Limb (tissue), 2 donors: Measurements from ENCODE around the gene ORAI1.
"Not testable (repeated sequence)": the region's sequence is repeated elsewhere in the genome, so short reads cannot be mapped to it uniquely, and the experiment has no call there.

Experiments used
- DNase-seq, 2 donors: peaks; one replicate each; pipeline ENCODE4 v3.0.0-alpha.2; 2016; ENCODE audit errors: extremely low spot score in 2 of 2

ORAI1 gene

DNA sequence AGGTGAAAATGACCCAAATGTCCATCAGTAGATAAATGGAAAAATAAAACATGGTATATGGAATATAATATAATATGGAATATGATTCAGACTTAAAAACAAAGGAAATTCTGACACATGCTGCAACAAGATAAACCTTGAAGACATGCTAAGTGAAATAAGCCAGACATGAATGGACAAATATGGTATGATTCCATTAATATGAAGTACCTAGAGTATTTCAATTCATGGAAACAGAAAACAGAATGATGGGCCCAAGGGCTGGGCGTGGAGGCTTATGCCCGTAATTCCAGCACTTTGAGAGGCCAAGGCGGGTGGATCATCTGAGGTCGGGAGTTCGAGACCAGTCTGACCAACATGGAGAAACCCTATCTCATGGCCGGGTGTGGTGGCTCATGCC is 22.7 kb upstream of the ORAI1 start:
- DNase-seq: no peak

DNA sequence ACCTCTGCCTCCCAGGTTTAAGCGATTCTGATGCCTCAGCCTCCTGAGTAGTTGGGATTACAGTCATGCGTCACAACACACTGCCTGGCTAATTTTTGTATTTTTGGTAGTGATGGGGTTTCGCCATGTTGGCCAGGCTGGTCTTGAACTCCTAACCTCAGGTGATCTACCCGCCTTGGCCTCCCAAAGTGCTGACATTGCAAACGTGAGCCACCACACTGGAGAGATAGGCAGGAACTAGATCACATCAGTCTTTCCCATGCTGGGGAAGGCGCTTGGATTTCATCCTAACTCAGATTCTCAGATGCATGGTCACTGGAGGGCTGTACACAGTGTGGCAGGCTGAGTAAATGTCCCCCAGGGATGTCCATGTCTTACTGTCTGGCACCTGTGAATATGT is 18.0 kb upstream of the ORAI1 start:
- no peak for DNase-seq

DNA sequence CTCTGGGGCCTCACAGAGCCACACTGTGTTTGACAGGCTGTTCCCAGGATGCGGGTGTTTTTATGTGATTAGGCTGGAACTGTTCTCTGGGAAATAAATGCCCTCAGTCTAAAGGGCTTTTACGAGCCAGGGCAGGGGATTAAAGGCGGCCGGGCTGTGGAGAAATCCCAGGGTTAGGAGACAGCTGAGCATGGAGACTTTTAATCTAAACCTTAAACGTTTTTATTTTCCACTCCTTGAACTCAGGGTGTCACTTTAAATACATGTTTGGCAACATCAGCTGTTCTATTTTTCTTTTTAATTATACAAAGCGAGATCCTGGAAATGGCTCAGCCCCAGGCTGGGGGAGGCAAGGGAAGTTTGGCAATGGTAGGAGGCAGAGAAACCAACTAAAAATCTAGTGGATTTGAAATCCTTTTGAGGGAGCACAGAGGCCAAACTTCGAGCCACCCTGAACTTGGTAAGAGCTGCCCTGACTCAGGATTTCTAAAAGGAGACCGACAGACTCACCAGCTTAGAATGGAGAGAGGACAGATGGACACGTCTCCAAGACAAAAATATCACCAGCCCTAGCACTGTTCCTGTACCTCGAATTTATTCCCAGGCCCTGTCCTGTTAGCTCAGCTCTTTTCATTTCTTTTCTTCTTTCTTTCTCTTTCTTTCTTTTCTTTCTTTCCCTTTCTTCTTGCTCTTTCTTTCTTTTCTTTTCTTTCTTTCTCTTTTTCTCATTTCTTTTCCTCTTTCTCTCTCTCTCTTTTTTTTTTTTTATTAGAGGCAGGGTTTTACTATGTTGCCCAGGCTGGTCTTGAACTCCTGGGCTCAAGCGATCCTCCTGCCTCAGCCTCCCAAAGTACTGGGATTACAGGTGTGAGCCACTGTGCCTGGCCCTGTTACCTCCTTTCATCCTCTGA is 15.8 kb upstream of the ORAI1 start:
- no peak for DNase-seq

DNA sequence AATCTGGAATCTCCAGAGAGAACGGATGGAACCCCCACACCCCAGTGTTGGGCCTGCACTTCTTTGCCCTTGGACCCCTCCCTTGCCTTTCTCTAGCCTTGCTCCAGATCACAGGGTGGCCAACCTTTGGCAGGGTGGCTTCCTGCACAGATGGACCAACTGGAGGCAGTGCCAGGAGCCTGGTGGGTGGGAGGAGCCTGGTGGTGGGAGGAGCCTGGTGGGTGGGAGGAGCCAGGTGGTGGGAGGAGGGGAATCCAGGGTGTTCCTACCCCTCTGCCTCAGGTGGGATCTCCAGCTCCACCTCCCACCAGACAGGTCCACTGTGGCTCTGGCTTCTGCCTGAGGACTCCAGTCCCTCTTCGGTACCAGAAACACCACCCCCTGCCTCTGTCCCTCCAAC is 15.0 kb upstream of the ORAI1 start:
- no peak for DNase-seq

DNA sequence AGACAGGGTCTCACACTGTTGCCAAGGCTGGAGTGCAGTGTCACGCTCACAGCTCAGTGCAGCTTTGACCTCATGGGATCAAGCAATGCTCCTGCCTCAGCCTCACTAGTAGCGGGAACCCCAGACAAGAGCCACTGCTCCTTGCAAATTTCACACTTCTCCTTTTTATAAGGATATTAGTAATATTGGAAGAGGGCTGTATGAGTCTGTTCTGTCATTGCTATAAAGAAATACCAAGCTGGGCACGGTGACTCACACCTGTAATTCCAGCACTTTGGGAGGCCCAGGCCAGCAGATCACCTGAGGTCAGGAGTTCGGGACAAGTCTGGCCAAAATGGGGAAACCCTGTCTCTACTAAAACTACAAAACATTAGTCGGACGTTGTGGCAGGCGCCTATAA is 12.9 kb upstream of the ORAI1 start:
- DNase-seq: no peak

DNA sequence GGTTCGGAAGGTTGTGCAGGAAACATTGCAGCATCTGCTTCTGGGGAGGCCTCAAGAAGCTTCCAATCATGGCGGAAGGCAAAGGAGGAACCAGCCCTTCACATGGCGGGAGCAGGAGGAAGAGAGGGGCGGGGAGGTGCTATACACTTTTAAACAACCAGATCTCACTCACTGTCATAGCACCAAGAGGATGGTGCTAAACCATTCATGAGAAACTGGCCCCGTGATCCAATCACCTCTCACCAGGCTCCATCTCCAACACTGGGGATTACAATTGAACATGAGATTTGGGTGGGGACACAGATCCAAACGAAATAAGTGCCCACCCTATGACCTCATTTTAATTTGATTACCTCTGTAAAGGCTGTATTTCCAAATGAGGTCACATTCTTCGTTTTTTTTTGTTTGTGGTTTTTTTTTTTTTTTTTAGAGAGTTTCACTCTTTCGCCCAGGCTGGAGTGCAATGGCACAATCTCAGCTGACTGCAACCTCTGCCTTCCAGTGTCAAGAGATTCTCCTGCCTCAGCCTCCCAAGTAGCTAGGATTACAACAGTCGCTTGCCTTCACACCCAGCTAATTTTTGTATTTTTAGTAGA is 11.4 kb upstream of the ORAI1 start:
- no peak for DNase-seq

DNA sequence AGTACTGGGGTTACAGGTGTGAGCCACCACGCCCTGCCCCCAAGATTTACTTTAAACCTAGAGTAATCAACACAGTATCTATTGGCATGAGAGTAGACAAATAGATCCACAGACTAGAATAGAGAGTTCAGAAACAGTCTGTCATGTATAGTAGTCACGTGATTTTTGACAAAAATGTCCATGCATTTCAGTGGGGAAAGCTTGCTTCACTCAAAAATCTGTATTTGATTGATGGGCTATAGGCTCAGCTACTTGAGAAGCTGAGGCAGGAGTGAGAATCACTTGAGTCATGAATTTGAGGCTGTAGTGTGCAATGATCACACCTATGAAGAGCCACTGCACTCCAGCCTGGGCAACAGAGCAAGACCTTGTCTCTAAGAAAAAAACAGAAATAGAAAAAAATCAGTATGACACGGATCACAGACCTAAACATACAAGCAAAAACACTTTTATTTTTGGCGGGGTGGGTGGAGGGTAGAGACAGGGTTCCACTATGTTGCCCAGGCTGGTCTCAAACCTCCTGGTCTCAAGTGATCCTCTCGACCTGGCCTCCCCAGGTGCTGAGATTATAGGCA is 7.6 kb upstream of the ORAI1 start:
- no peak for DNase-seq

DNA sequence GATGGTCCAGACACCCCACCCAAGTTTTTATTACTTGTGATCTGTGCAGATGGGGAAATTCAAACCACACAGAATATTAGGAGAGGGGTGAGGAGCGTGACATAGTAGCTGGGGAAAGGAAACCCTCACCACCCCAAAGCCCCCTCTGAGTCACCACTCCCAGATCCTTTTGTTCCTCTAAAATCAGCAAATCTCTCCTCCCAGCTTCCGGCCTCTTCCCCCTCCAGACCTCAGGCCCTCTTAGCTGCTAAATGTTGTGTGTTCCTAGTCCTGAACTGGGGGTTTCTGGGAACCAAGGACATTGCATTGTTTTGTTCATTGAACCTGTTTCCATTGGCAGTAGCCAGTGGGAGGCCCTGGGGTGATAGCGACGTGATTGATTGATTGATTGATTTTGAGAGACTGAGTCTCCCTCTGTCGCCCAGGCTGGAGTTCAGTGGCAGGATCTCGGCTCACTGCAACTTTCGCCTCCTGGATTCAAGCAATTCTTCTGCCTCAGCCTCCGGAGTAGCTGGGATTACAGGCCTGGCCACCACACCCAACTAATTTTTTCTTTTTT is 5.9 kb upstream of the ORAI1 start:
- DNase-seq: no peak

DNA sequence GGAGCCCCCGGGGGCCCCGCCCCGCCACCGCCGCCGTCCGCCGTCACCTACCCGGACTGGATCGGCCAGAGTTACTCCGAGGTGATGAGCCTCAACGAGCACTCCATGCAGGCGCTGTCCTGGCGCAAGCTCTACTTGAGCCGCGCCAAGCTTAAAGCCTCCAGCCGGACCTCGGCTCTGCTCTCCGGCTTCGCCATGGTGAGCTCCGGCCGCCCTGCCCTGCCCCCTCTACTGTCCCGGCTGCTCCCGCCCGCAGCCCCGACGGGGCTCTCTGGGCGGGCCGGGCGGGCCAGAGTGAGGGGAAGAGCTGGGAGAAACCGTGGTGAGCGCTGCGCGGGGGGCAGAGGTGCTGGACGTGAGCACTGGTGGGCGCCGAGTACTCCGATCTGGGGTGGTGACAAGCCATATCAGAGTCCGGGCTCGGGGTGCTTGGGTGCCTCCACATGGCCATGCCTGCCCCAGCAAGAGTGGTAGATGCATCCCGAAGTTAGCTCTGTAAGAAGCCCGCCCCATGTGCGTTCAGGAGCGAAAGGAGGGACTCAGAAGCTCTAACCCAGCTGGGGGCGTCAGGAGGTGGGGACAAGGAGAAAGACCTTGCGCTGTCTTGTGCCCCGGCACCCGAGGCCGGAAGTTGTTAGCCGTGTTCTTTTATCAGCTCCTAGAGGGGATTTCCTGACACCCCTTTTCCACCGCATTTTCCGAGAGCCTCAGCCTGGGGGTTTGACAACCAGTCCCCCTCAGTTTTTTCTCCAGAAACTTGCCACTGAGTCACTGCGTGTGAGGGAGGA is 717 bp downstream of the ORAI1 start:
- peak; percentile 43 to 75 for DNase-seq

DNA sequence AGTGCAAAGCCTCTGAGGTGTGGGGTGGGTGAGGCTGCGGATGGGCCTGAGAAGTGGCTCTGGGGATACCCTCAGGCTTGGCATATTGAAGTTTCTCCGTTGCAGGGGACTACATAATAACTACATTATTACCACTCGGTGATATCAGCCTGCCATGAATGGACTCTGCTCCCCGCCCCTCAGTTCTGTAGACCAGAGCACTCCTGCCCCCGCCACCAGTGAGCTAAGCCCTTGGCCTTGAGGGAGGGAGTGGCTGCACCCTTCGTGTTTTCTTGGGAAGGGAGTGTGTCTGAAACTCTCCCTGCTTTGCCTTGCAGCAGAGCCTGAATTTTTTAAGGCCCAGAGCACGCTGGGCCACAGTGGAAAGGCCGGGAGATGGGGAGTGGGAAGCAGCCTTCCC is 1.7 kb downstream of the ORAI1 start:
- no peak for DNase-seq

DNA sequence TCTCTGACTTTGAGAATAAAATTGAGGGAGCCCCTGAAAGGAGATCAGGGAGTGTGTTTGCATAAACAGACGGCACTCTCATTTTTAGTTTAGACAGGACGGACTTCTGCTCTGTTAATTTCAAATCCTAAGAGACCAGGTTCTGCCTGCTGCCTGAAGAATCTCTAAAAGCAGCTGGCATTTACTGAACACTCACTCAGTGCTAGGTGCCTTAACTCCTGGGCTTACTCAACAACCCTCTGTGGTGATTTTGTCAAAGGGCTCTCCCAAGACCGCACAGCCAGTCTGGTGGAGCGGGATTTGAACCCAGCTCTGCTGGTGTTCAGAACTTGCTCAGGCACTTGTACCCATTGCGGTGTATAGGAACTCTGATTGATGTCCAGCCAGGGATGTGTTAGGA is 2.2 kb downstream of the ORAI1 start:
- no peak for DNase-seq

DNA sequence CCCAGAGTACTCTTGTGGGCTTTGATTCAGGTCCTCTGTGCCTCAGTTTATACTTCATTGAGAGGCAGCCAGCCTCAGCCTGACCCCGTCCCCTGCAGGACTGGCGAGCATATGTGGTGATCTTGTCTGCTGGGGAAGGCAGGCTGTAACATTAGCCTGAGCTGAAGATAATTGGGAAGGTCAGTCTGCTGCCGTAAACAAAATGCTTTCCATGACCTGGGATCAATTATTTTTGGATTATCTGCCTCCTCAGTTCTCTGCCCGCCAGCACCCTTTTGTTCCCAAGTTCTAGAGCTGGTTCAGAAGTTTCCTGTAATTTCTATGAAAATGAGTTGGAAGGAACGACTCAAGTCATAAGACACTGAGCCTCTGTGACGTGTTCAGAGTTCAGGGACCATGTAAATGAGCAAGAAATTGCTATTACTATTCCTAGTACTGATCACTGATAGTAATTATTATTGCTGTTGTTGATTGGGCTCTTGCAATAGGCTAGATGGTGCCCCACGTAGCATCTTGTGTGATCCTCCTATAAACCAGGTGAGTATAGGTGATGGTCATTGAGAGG is 4.5 kb downstream of the ORAI1 start:
- DNase-seq: no peak

DNA sequence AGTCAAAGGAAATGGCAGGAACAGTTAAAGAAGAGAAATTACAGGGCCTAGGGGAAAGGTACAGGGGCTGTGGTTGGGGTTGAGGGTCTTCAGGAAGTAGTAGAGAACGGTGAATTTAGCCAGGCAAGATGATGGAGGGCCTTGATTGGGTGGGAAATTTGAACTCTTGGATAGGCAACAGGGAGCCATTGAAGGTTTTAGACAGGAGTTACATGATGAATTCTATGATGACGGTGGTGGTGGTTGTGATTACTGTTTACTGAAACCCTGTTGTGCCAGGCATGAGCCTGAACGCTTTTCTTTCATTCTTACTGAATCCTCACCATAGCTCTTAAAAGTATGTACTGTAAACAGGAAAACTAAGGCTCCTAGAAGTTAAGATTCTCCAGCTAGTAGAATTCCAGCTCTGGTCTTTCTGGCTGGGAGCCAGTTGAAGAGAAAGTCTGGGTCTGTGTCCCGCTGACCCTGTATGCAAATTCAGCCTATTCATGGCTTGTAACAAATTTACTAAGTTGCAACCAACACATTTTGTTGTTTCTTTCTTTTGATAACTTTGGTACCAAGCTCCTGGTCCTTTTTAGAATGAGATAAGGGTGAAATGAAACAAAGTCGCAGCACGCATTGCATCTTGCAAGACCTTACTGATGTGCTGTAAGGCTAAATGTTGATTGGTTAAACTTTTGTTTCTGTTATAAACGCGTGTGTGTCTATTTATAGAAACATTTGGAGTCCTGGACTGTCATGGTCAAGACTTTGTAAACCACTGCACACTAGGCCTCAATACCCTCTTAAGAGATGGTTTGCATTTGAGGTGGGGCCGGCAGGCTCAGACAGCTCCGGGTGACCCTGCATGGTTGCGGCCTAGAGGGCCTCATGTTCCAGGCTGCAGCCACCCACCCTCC is 6.0 kb downstream of the ORAI1 start:
- no peak for DNase-seq

DNA sequence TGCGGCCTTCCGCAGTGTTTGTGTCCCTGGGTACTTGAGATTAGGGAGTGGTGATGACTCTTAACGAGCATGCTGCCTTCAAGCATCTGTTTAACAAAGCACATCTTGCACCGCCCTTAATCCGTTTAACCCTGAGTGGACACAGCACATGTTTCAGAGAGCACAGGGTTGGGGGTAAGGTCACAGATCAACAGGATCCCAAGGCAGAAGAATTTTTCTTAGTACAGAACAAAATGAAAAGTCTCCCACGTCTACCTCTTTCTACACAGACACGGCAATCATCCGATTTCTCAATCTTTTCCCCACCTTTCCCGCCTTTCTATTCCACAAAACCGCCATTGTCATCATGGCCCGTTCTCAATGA is 7.5 kb downstream of the ORAI1 start:
- not testable (repeated sequence) for DNase-seq

DNA sequence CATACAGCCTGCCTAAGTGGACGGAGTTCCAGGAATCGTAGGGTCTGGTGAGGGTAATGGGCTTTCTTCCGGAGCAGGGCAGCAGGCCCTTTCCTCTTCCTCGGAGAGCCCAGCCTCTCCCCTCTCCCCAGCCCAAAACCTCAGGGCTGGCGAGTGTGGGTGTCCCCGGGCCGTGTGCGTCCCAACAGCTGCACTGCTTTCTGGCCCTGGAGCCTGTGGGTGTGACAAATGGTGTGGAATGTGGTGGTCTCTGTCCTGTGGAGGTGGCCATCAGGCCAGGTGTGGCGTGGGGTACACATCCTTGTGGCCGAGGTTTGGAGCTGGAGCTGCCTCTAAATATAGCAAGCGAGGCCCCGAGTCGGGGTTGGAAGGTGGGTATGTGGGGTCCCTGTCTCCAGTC is 8.5 kb downstream of the ORAI1 start:
- no peak for DNase-seq

DNA sequence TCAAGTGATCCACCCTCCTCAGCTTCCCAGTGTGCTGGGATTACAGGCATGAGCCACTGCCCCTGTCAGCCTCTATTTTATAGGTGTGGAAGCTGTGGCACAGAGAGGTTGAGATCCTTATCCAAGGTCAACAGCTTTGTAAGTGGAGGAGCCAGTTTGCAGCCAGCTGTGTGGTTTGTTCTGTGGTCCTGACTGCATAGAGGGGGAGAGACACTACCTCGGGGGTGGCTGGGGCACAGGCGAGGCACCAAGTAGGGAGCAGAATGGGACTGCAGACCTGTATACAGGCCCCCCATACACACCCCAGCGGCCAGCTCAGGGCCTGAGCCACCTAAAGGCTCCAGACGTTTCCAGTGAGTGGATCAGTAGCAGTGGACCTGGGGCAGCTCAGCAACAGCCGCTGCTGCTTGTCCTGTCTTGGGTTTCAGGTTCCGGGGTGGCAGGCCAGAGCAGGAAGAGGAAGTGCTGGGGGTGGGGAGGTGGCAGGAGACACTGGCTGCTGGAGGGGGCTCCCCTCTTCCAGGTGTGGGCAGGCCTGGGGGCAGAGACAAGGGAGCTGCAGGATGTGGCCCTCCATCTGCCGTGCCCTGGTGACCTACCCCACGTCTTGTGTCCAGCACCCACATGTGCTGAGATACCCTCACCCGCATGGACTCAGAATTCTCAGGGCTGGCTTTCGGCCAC is 11.0 kb downstream of the ORAI1 start:
- DNase-seq: no peak

DNA sequence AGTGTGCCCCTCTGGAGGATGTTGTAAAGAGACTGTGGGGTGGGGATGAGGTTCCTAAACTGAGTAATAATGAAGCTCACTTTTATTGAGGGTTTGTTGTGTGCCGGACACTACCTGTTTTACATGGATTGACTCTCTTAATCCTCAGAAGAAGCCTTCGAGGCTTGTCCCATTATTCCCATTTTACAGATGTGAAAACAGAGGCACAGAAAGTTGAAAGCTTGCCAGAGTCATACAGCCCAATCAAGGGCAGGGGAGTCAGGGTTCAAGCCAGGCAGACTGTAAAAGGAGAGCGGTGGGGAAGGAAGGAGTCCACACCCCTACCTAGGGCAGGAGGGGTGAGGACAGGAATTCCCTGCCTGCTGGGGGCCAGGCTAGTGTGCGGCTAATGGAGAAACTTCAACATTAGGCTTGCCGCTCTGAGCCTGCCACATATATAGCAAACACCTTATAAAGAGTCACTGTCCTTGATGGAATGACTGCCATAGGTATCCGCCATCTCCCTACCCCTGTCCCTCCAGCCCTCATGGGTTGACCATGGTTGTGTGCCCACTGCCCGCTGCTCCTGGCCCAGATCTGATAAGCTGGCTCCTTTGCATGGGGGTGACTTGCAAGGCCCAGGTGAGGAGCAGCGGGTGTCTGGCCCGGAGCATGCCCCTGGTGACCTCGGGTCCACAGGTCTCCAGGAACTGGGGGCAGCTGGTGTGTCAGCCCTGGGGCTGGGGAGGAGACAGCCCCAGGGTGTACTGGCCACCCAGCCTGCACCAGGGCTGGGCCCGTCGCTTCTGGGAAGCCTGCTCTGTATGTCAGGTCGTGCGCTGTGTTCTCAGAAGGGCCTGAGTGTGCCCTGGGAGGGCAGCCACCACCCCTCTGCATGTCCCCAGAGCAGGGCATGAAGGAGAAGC is 12.2 kb downstream of the ORAI1 start:
- DNase-seq: no peak

DNA sequence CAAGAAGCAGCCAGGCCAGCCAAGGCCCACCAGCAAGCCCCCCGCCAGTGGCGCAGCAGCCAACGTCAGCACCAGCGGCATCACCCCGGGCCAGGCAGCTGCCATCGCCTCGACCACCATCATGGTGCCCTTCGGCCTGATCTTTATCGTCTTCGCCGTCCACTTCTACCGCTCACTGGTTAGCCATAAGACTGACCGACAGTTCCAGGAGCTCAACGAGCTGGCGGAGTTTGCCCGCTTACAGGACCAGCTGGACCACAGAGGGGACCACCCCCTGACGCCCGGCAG is 15.0 kb downstream of the ORAI1 start:
- no peak for DNase-seq

DNA sequence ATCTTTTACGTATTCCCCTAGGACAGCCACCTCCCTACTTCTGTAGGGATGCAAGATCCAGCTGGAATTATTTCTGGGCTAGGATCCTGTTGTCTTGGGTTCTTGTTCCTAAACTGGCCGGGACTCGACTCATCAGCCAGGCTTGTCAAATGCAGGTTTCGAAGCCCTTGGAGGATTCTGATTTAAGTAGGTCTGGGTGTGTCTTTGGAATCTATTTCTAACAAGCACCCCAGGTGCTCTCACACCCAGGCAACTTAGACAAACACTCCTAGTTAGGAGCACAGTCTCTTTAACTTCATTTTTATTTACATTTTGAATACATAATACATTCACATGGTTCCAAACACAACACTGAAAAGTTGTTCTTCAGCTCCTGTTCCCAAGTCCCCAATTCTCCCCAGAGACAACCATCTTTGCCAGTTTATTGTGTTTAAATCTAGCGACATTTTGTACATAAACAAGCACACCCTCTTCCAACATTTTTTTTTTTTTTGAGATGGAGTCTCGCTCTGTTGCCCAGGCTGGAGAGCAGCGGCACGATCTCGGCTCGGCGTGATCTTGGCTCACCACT is 22.2 kb downstream of the ORAI1 start:
- DNase-seq: no peak
